ENCODE results near the gene MKNK1.

- TF ChIP-seq CTCF (IDR thresholded peaks at IDR 0.05; ENCODE audit: poor library complexity): no peak
- TF ChIP-seq EZH2 (IDR thresholded peaks at IDR 0.05; ENCODE audit: borderline replicate concordance): no peak
Observed at GRCh38 chr1:46585312-46585938, 18.6 kb downstream of the MKNK1 start.
